Stimulated activated naive B cell treated with anti-CD40 and anti-IgM and Interleukin-4, amounts not matched to agents 10 μg/mL and 1 μg/mL and 100 μg/mL, for 72 hours (primary cell): ENCODE results near the gene EXOC6.
"Not testable (repeated sequence)": the region's sequence is repeated elsewhere in the genome, so short reads cannot be mapped to it uniquely, and the experiment has no call there.

ENCODE experiments used
- ATAC-seq, 2 donors: fragments of 150-1000 bp; cut with Tn5 transposase; replicated peaks; 2 replicates each; pipeline ENCODE4 v1.10.0; 2021; ENCODE audit warnings: moderate library complexity in 1 of 2
- DNase-seq: peaks from one replicate; pipeline ENCODE4 v3.0.0; 2021
- H3K27ac Mint-ChIP-seq: one replicate; pipeline ENCODE4 v1.8.0; 2022; ENCODE audit warnings: mild to moderate bottlenecking, mixed read lengths
- H3K27me3 Mint-ChIP-seq, 2 donors: one replicate each; pipeline ENCODE4 v1.8.0; 2022; ENCODE audit warnings: mixed read lengths in 2 of 2
- H3K36me3 Mint-ChIP-seq, 2 donors: one replicate each; pipeline ENCODE4 v1.8.0; 2022; ENCODE audit warnings: mixed read lengths in 2 of 2, mild to moderate bottlenecking in 1 of 2
- H3K4me1 Mint-ChIP-seq, 2 donors: one replicate each; pipeline ENCODE4 v1.8.0; 2022; ENCODE audit warnings: mixed read lengths in 2 of 2, mild to moderate bottlenecking in 1 of 2
- H3K4me3 Mint-ChIP-seq, 2 donors: one replicate each; pipeline ENCODE4 v1.8.0; 2022; ENCODE audit warnings: mild to moderate bottlenecking in 2 of 2, mixed read lengths in 2 of 2, moderate library complexity in 1 of 2
- H3K9me3 Mint-ChIP-seq, 2 donors: one replicate each; pipeline ENCODE4 v1.8.0; 2022; ENCODE audit warnings: mixed read lengths in 2 of 2, mild to moderate bottlenecking in 1 of 2

EXOC6 gene

DNA sequence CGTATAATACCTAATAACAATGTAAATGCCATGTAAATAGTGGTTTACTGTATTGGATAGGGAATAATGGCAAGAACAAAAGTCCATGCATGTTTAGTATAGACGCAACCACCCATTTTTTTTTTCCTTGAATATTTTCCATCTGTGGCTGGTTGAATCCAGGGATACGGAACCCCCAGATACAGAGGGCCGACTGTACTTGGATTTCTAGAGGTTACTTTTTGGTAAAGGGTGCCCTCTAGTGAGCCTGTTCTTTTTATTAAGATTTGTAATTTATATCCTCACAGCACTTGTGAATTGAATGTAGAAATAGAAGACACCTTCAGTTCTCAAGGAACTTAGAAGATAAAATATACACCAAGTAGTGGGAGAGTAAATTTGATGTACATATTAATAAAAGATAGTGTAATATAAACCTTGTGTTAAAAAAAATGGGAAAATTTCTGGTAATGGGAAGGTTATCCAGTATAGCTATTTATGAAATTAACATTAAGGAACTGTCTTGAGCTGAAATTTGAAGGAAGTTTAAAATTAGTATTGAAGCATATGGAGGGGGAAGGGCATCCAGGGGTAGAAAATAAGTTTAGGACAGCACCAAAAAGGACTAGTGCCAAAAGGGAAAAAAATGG, 32.0 kb downstream of the EXOC6 start:
- ATAC-seq (peak; percentile 53 to 54), DNase-seq (no peak)
- H3K27ac Mint-ChIP-seq = no peak overlapping the region
- H3K36me3 Mint-ChIP-seq = peaks cover 2 to 5% of the 10 kb centered on the region in 2 donors
- no peaks in the 10 kb centered on the region for H3K27me3 Mint-ChIP-seq
- H3K4me1 Mint-ChIP-seq = peaks cover 13 to 22% of the 10 kb centered on the region in 2 donors
- H3K9me3 Mint-ChIP-seq = no peaks in the 10 kb centered on the region
- no peak overlapping the region for H3K4me3 Mint-ChIP-seq

DNA sequence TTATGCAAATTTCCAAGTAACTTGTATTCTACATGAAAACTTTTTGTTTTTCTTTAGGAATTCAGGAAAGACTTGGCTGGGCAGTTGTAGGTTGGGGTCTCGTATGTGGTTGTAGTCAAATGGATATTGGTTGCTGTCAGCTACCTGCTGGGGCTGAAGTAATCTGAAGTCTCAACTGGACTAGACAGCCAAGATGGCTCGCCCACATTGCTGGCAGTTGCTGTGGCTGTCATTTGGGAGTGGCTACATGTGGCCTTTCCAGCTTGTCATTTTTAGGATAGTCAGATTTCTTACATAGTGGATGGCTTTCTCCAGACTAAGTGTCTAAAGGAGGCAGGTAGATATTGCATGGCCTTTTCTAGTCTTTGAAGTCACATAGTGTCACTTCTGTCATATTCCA, 32.6 kb downstream of the EXOC6 start:
- no peak for ATAC-seq
- peaks cover 2 to 5% of the 10 kb centered on the region in 2 donors for H3K36me3 Mint-ChIP-seq
- H3K9me3 Mint-ChIP-seq = no peaks in the 10 kb centered on the region
- no peak for DNase-seq
- H3K27me3 Mint-ChIP-seq = no peaks in the 10 kb centered on the region
- H3K27ac Mint-ChIP-seq = no peak overlapping the region
- no peak overlapping the region for H3K4me3 Mint-ChIP-seq
- peaks cover 13 to 22% of the 10 kb centered on the region in 2 donors for H3K4me1 Mint-ChIP-seq

DNA sequence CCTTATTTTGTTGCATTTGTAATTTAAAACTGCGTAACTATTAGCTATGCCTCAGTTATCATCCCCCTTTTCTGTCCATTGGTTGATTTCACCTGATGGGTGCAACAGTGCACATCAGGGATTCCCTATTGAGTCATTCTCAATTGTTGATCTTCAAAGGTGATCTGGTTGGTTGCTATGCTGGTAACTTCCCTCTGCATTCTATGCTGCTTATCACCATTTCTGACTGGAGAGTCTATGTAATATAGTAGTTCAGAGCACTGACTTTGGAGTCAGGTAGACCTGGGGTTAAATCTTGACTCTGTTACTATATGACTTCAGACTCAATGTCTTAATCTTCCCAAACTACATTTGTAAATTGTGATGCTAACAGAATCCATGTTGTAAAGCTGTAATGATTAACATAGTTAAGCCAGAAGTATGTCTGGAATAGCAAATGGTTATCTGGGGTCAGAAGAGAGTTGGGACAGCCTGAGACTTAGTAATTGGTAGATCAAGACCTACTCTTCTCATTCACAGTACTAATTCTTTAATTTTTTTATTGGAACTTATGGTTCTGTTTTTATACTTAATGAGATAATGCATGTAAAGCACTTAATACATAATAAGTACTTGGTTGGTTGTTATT, 38.1 kb downstream of the EXOC6 start:
- peaks cover 9 to 10% of the 10 kb centered on the region in 2 donors for H3K4me1 Mint-ChIP-seq
- H3K27ac Mint-ChIP-seq = no peak overlapping the region
- peaks cover 2 to 5% of the 10 kb centered on the region in 2 donors for H3K36me3 Mint-ChIP-seq
- no peak overlapping the region for H3K4me3 Mint-ChIP-seq
- ATAC-seq (peak; percentile 80 to 91), DNase-seq (no peak)
- H3K27me3 Mint-ChIP-seq = no peaks in the 10 kb centered on the region
- H3K9me3 Mint-ChIP-seq = no peaks in the 10 kb centered on the region

- Mint-ChIP-seq H3K27me3 (no peaks in the 10 kb centered on the region), H3K9me3 (no peaks in the 10 kb centered on the region), H3K36me3 (peaks cover 0 to 4% of the 10 kb centered on the region in 2 donors), H3K4me1 (peaks cover 14 to 18% of the 10 kb centered on the region in 2 donors), H3K27ac (no peak overlapping the region), H3K4me3 (no peak overlapping the region)
- DNase-seq = no peak
- ATAC-seq = no peak
Observed at GRCh38 chr10:92890471-92890870, 42.2 kb downstream of the EXOC6 start.

DNA sequence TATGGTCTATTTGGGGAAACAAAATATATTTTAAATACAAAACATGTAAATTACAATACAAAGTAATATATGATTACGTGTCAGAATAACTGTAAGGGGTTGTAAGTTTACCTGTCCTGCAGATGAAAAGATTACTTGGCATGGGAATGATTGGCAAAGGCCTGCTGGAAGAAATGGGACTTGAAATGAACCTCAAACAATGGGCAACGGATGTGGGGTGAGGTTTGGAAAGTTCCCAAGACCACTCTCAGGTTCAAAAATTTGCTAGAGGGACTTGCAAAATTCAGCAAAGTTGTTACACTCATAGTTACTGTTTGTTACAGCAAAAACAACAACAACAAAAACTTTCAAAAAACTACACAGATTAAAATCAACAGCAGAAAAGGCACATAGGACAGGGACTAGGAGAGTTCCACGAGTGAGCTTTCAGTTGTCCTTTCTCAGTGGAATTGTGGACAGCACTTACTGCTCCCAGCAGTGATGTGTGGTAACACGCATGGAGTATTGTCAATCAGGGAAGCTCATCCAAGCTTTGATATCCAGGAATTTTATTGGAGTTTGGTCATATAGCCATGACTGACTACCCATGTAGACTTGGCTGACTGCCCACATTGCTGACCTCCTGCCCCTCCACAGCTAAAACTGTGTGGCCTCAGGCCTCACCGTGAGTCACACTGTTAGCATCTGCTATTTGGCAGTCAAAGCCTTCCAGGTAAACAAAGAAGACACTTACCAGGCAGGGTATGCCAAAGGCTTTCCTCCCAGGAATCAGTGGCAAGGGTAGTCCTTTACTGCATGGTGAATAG, 43.8 kb downstream of the EXOC6 start:
- Mint-ChIP-seq H3K27ac (no peak overlapping the region), H3K27me3 (no peaks in the 10 kb centered on the region), H3K4me1 (peaks cover 7 to 8% of the 10 kb centered on the region in 2 donors), H3K9me3 (no peaks in the 10 kb centered on the region), H3K4me3 (no peak overlapping the region), H3K36me3 (peaks cover 0 to 4% of the 10 kb centered on the region in 2 donors)
- DNase-seq (no peak), ATAC-seq (no peak)

- H3K27ac Mint-ChIP-seq = no peak overlapping the region
- peaks cover 0 to 10% of the 10 kb centered on the region in 2 donors for H3K36me3 Mint-ChIP-seq
- ATAC-seq (no peak), DNase-seq (no peak)
- H3K9me3 Mint-ChIP-seq = no peaks in the 10 kb centered on the region
- H3K4me3 Mint-ChIP-seq = no peak overlapping the region
- peaks cover 7 to 8% of the 10 kb centered on the region in 2 donors for H3K4me1 Mint-ChIP-seq
- H3K27me3 Mint-ChIP-seq = no peaks in the 10 kb centered on the region
Observed at GRCh38 chr10:92892691-92893054, 44.4 kb downstream of the EXOC6 start.

- no peak for ATAC-seq
Observed at GRCh38 chr10:92894081-92894655, 45.8 kb downstream of the EXOC6 start.

GRCh38 chr10:92897916-92898315, 49.6 kb downstream of the EXOC6 start:
- no peak for ATAC-seq
- H3K9me3 Mint-ChIP-seq = no peaks in the 10 kb centered on the region
- no peak overlapping the region for H3K4me3 Mint-ChIP-seq
- DNase-seq = no peak
- peaks cover 3 to 17% of the 10 kb centered on the region in 2 donors for H3K36me3 Mint-ChIP-seq
- peaks cover 1 to 8% of the 10 kb centered on the region in 2 donors for H3K4me1 Mint-ChIP-seq
- H3K27ac Mint-ChIP-seq = no peak overlapping the region
- no peaks in the 10 kb centered on the region for H3K27me3 Mint-ChIP-seq

More at GRCh38 chr10:92894081-92894655, 45.8 kb downstream of the EXOC6 start:
- H3K4me1 Mint-ChIP-seq = peaks cover 5 to 8% of the 10 kb centered on the region in 2 donors
- peaks cover 0 to 13% of the 10 kb centered on the region in 2 donors for H3K36me3 Mint-ChIP-seq
- H3K27me3 Mint-ChIP-seq = no peaks in the 10 kb centered on the region
- no peak overlapping the region for H3K27ac Mint-ChIP-seq
- DNase-seq = no peak
- no peak overlapping the region for H3K4me3 Mint-ChIP-seq
- no peaks in the 10 kb centered on the region for H3K9me3 Mint-ChIP-seq

DNA sequence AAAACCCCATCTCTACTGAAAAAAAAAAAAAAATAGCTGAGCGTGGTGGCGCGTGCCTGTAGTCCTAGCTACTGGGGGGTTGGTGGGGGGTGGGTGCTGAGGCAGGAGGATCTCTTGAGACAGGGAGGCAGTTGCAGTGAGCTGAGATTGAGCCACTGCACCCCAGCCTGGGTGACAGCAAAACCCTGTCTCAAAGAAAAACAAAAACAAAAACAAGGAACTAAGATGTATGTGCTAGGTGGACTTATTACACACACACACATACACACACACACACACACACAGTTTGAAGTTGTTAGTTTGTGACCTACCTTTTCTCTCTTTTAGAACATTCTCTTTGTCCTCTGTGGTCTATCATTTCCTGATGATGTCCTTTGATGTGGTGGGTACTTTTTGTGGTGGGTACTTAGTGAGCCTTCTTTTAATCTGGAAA, 53.5 kb downstream of the EXOC6 start:
- no peak for DNase-seq
- H3K27me3 Mint-ChIP-seq = no peaks in the 10 kb centered on the region
- H3K36me3 Mint-ChIP-seq = peaks cover 10 to 21% of the 10 kb centered on the region in 2 donors
- no peak overlapping the region for H3K4me3 Mint-ChIP-seq
- H3K9me3 Mint-ChIP-seq = no peaks in the 10 kb centered on the region
- no peaks in the 10 kb centered on the region for H3K4me1 Mint-ChIP-seq
- no peak overlapping the region for H3K27ac Mint-ChIP-seq
- ATAC-seq = peak; percentile 39 to 41

- DNase-seq (no peak), ATAC-seq (no peak)
- no peaks in the 10 kb centered on the region for H3K27me3 Mint-ChIP-seq
- H3K4me1 Mint-ChIP-seq = no peaks in the 10 kb centered on the region
- no peaks in the 10 kb centered on the region for H3K9me3 Mint-ChIP-seq
- H3K4me3 Mint-ChIP-seq = no peak overlapping the region
- no peak overlapping the region for H3K27ac Mint-ChIP-seq
- H3K36me3 Mint-ChIP-seq = peaks cover 12 to 17% of the 10 kb centered on the region in 2 donors
Observed at GRCh38 chr10:92903633-92904032, 55.3 kb downstream of the EXOC6 start.

DNA sequence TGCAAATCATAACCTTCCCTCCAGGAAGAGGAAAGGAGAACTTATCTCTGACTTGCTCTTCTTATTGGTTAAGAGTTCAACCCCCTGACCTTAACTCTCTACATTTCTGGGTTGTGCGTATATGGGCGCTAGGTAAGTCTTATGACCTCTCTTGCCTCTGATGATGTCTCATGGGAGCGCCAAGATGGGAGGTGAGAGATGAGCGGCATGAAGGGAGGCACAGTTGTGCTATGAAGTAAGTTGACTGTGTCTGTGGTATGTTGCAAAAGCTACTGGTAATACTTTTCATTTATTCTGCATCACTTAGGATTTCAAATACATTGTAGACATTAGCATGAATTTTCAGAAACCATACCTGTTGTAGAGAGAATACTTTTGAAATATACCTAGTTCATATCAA, 59.0 kb downstream of the EXOC6 start:
- DNase-seq (no peak), ATAC-seq (no peak)
- Mint-ChIP-seq H3K4me3 (no peak overlapping the region), H3K4me1 (no peaks in the 10 kb centered on the region), H3K27me3 (no peaks in the 10 kb centered on the region), H3K36me3 (peaks cover 11 to 17% of the 10 kb centered on the region in 2 donors), H3K27ac (no peak overlapping the region), H3K9me3 (no peaks in the 10 kb centered on the region)

- ATAC-seq, H3K9me3 Mint-ChIP-seq, H3K4me1 Mint-ChIP-seq, DNase-seq, H3K4me3 Mint-ChIP-seq, H3K27me3 Mint-ChIP-seq, H3K27ac Mint-ChIP-seq: not testable (repeated sequence)
- peaks cover 2 to 11% of the 10 kb centered on the region in 2 donors for H3K36me3 Mint-ChIP-seq
Observed at GRCh38 chr10:92912631-92913030, 64.3 kb downstream of the EXOC6 start.

DNA sequence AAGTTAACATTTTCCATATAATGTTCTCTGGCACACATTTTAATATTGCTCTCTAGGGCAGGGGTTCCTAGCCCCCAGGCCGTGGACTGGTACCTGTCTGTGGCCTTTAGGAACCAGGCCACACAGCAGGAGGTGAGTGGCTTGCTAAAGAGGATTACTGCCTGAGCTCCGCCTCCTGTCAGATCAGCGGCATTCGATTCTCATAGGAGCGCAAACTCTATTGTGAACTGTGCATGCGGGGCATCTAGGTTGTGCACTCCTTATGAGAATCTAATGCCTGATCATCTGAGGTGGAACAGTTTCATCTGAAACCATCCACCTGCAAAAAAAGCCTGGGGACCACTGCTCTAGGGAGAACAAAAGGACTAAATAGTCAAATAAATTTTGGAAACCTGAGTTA, 65.7 kb downstream of the EXOC6 start:
- DNase-seq (no peak), ATAC-seq (no peak)
- Mint-ChIP-seq H3K36me3 (peaks cover 2 to 12% of the 10 kb centered on the region in 2 donors), H3K4me3 (no peak overlapping the region), H3K4me1 (peaks cover 0 to 5% of the 10 kb centered on the region in 2 donors), H3K27ac (no peak overlapping the region), H3K27me3 (no peaks in the 10 kb centered on the region), H3K9me3 (no peaks in the 10 kb centered on the region)
